VCaP (cell line): Measurements from ENCODE around the gene NLRP9.

Experiments
- H3K27ac ChIP-seq: fragments of 450-650 bp; 2 replicates; pipeline ENCODE4 v1.5.1; 2017
- CTCF ChIP-seq: fragments of 450-650 bp; conservative IDR thresholded peaks from 2 replicates; pipeline ENCODE4 v1.5.1; 2017; ENCODE audit warnings: mild to moderate bottlenecking, moderate library complexity

The NLRP9 gene

GRCh38 chr19:55676889-55677505 lies 61.2 kb downstream of the NLRP9 start:
- H3K27ac ChIP-seq = peak overlapping the region; percentile 95
- TF ChIP-seq CTCF = no peak

DNA sequence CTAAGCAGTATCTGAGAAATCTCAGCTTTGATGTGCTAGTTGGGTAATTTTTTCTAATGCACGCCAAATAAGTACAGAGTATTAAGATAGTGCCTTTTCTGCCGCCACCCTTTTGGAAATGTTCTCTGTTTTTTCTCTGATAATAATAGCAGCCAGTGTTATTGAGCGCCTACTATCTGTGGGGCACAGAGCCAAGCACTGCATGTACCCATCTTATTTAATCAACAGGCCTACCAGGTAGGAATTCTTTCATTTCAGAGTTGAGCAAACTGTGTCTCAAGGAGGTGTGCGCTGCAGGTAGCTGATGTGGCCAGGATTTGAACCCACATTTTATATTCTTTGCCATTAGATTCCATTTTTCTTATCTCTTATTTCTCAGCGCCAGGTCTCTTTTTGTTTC lies 61.8 kb downstream of the NLRP9 start:
- peak overlapping the region; percentile 95 for H3K27ac ChIP-seq

DNA sequence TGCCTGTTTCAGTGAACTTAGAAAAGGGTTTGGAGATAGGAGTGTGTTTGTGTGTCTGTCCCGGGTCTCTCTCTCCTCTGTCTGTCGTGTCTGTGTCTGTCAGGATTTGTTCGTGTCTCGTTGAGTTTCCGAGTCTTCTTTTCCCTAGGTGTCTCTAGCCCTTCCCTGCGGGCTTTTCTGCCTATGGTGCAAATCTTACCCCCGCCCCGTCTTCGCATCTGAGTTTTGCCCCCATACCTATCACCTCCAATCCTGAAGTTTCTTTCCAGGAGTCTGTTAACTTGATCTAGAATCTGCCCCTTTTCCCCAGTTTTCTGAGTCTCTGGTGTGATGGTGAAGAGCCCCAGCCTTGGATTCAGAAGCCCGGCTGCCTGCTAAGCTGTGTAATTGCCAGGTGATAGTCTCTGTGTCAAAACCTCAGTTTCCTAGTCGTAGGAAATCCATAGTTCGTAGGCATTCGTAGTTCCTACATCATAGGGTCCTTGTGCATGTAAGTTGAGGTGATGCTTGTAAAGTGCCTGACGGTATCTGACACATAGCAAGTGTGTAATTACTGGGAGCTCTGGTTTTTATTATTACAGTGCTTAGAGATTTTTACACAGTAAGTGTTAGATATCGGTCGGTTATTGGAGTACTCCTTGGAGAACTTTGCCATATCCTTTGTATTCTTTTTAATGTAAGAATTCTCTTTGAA lies 62.4 kb downstream of the NLRP9 start:
- H3K27ac ChIP-seq = peak overlapping the region; percentile 95

More for the DNA sequence above, 61.8 kb downstream of the NLRP9 start:
- TF ChIP-seq CTCF = peak; percentile 57

DNA sequence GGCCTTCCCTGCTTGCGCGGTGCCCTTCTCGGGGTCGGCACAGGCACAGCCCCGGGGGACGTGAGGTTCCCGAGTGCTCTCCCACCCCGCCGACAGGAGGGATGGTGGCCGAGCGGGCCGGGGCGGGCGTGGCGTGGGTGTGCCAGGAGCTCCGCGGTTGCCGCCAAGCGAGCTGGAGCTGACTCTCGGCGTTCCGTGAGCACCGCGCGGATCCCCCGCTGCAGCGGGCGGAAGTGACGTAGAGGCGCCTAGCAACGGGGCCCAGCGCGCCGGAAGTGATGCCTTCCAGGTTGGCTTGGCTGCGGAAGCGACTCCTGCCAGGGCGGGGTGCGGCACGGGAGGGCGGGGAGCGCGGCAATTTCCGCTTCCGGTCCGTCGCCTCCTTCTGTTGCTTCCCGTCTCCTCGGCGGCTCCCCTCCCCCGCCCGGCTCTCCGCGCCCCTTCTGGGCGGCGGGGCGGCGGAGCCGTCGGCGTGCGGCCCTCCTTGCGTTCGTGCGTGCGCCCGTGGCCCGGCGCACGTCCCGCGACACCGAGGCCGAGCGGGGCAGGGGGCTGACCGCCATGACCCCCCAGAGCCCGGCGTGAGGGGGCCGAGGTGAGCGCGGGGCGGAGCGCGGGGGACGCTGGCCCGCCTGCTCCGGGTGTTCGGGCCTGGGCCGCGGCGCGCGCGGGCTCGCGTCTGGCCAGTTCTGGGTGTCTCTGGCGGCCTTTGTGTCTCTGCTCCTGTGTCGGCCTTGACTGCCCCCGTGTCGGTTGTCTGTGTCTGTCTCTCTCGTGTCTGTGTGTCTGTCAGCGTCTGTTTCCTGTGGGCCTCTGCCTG lies 63.2 kb downstream of the NLRP9 start, which contains the start of gene EPN1:
EPN1 (plus strand) TSS at position 386 of the 820 bp plus-strand sequence. CDS start 3,402 bp downstream, outside the sequence.
- TF ChIP-seq CTCF = no peak
- peak within 1 kb of the TSS; percentile 95 for H3K27ac ChIP-seq

More for the DNA sequence above, 62.4 kb downstream of the NLRP9 start:
- TF ChIP-seq CTCF = no peak

GRCh38 chr19:55674459-55674840 lies 63.8 kb downstream of the NLRP9 start:
- peak overlapping the region; percentile 95 for H3K27ac ChIP-seq
- no peak for TF ChIP-seq CTCF

- peak overlapping the region; percentile 95; the same call in 1 of the 2 replicates for H3K27ac ChIP-seq
Observed at GRCh38 chr19:55673889-55674288, 64.3 kb downstream of the NLRP9 start.

More at GRCh38 chr19:55673889-55674288, 64.3 kb downstream of the NLRP9 start:
- TF ChIP-seq CTCF = no peak
